H9 (cell line): ENCODE results near the gene BACE2. TPM values are rescaled to one million over a fixed set of nuclear protein-coding genes. Genes with fewer than 3 reads are reported as not detected.

Experiments used
- DNase-seq: peaks from one replicate; pipeline ENCODE4 v3.0.0-alpha.2; 2017
- H2AFZ ChIP-seq: one replicate; pipeline ENCODE4 v1.6.1; 2013; ENCODE audit warnings: mild to moderate bottlenecking, low read length, control low read depth, moderate library complexity
- H2AK5ac ChIP-seq: 2 replicates; pipeline ENCODE4 v1.6.1; 2013; ENCODE audit warnings: low read length, control low read depth, mixed read lengths; ENCODE audit not compliant: insufficient read length
- H2BK120ac ChIP-seq: one replicate; pipeline ENCODE4 v1.6.1; 2013; ENCODE audit warnings: low read depth, mild to moderate bottlenecking, low read length, control low read depth, inconsistent platforms; ENCODE audit not compliant: poor library complexity, severe bottlenecking
- H2BK12ac ChIP-seq: 2 replicates; pipeline ENCODE4 v1.6.1; 2013; ENCODE audit warnings: low read length, control low read depth, mixed read lengths, low read depth; ENCODE audit not compliant: insufficient read length
- H2BK15ac ChIP-seq: 2 replicates; pipeline ENCODE4 v1.6.1; 2013; ENCODE audit warnings: low read depth, low read length, control low read depth
- H2BK20ac ChIP-seq: one replicate; pipeline ENCODE4 v1.6.1; 2013; ENCODE audit warnings: low read depth, mild to moderate bottlenecking, low read length, control low read depth, inconsistent platforms; ENCODE audit not compliant: poor library complexity, severe bottlenecking
- H2BK5ac ChIP-seq: 2 replicates; pipeline ENCODE4 v1.6.1; 2013; ENCODE audit warnings: low read length, control low read depth, mixed read lengths; ENCODE audit not compliant: insufficient read length
- H3K14ac ChIP-seq: 2 replicates; pipeline ENCODE4 v1.6.1; 2013; ENCODE audit warnings: low read length, control low read depth; ENCODE audit not compliant: insufficient read depth
- H3K18ac ChIP-seq: 2 replicates; pipeline ENCODE4 v1.6.1; 2013; ENCODE audit warnings: low read depth, mild to moderate bottlenecking, mixed read lengths, low read length, control low read depth; ENCODE audit not compliant: insufficient read length
- H3K23ac ChIP-seq: 2 replicates; pipeline ENCODE4 v1.6.1; 2013; ENCODE audit warnings: low read length, control low read depth, mixed read lengths, low read depth; ENCODE audit not compliant: insufficient read length
- H3K23me2 ChIP-seq: 2 replicates; pipeline ENCODE4 v1.6.1; 2013; ENCODE audit warnings: low read depth, mild to moderate bottlenecking, mixed read lengths, low read length, control low read depth; ENCODE audit not compliant: insufficient read length, poor library complexity, severe bottlenecking
- H3K27ac ChIP-seq: 2 replicates; pipeline ENCODE4 v1.5.1; 2013; ENCODE audit warnings: low read length, control low read depth, mixed read lengths, low read depth; ENCODE audit not compliant: insufficient read length
- H3K27me3 ChIP-seq: 2 replicates; pipeline ENCODE4 v1.6.1; 2013; ENCODE audit warnings: low read length, control low read depth, inconsistent platforms; ENCODE audit not compliant: insufficient read depth
- H3K4ac ChIP-seq: 2 replicates; pipeline ENCODE4 v1.6.1; 2013; ENCODE audit warnings: low read depth, mild to moderate bottlenecking, control low read depth, inconsistent platforms, low read length, moderate library complexity
- H3K4me1 ChIP-seq: 2 replicates; pipeline ENCODE4 v1.6.1; 2013; ENCODE audit warnings: low read length, control low read depth, inconsistent platforms; ENCODE audit not compliant: insufficient read depth
- H3K4me2 ChIP-seq: 2 replicates; pipeline ENCODE4 v1.6.1; 2013; ENCODE audit warnings: low read length, control low read depth, mixed read lengths; ENCODE audit not compliant: insufficient read length, insufficient read depth
- H3K56ac ChIP-seq: 2 replicates; pipeline ENCODE4 v1.6.1; 2013; ENCODE audit warnings: low read depth, mild to moderate bottlenecking, mixed read lengths, low read length, control low read depth; ENCODE audit not compliant: insufficient read length
- H3K79me1 ChIP-seq: 2 replicates; pipeline ENCODE4 v1.6.1; 2013; ENCODE audit warnings: low read depth, mild to moderate bottlenecking, moderate library complexity, low read length, control low read depth, inconsistent platforms; ENCODE audit not compliant: insufficient read depth, poor library complexity, severe bottlenecking
- H3K79me2 ChIP-seq: 2 replicates; pipeline ENCODE4 v1.6.1; 2013; ENCODE audit warnings: low read length, control low read depth, inconsistent platforms; ENCODE audit not compliant: insufficient read depth
- H3K9ac ChIP-seq: 2 replicates; pipeline ENCODE4 v1.6.1; 2013; ENCODE audit warnings: low read length, control low read depth, mixed read lengths; ENCODE audit not compliant: insufficient read length; ENCODE audit errors: extremely low read depth
- H3K9me3 ChIP-seq: one replicate; pipeline ENCODE4 v1.6.1; 2013; ENCODE audit warnings: low read depth, low read length, inconsistent platforms; ENCODE audit not compliant: control insufficient read depth
- H3T11ph ChIP-seq: one replicate; pipeline ENCODE4 v1.6.1; 2013; ENCODE audit warnings: mild to moderate bottlenecking, low read length, control low read depth, inconsistent platforms
- H4K20me1 ChIP-seq: one replicate; pipeline ENCODE4 v1.6.1; 2013; ENCODE audit not compliant: control insufficient read depth, insufficient read length, insufficient read depth
- H4K5ac ChIP-seq: 2 replicates; pipeline ENCODE4 v1.6.1; 2013; ENCODE audit warnings: low read depth, mild to moderate bottlenecking, mixed read lengths, low read length, control low read depth; ENCODE audit not compliant: insufficient read length
- H4K8ac ChIP-seq: replicated peaks from 2 replicates; pipeline ENCODE4 v1.6.1; 2013; ENCODE audit warnings: low read length, control low read depth, mixed read lengths, low read depth; ENCODE audit not compliant: insufficient read length
- H4K91ac ChIP-seq: 2 replicates; pipeline ENCODE4 v1.6.1; 2013; ENCODE audit warnings: low read depth, mild to moderate bottlenecking, moderate library complexity, mixed read lengths, low read length, control low read depth; ENCODE audit not compliant: insufficient read length
- H3K27ac Mint-ChIP-seq, 3 experiments: 2 replicates in 2 of 3; 3 replicates in 1 of 3; pipeline ENCODE4 v1.8.0; 2020 to 2021; ENCODE audit warnings: mixed read lengths in 3 of 3, mild to moderate bottlenecking in 1 of 3, moderate library complexity in 1 of 3
- H3K27me3 Mint-ChIP-seq: 2 replicates; pipeline ENCODE4 v1.8.0; 2021; ENCODE audit warnings: low read depth, mild to moderate bottlenecking, moderate library complexity, mixed read lengths
- H3K36me3 Mint-ChIP-seq, 3 experiments: 2 replicates in 2 of 3; 3 replicates in 1 of 3; pipeline ENCODE4 v1.8.0; 2020 to 2021; ENCODE audit warnings: low read depth in 3 of 3, mixed read lengths in 3 of 3; ENCODE audit not compliant: insufficient read depth in 1 of 3
- H3K4me1 Mint-ChIP-seq, 2 experiments: 2 replicates each; pipeline ENCODE4 v1.8.0; 2020; ENCODE audit warnings: mixed read lengths in 2 of 2
- H3K4me3 Mint-ChIP-seq, 2 experiments: 2 replicates in 1 of 2; 3 replicates in 1 of 2; pipeline ENCODE4 v1.8.0; 2020 to 2021; ENCODE audit warnings: mild to moderate bottlenecking in 2 of 2, mixed read lengths in 2 of 2, moderate library complexity in 1 of 2
- H3K9me3 Mint-ChIP-seq, 2 experiments: 2 replicates in 1 of 2; 3 replicates in 1 of 2; pipeline ENCODE4 v1.8.0; 2020; ENCODE audit warnings: mild to moderate bottlenecking in 2 of 2, mixed read lengths in 2 of 2, moderate library complexity in 1 of 2
- WGBS: extraction: QIAGEN DNeasy Blood & Tissue Kit; methylation state at CpG from one replicate; pipeline ENCODE4 v1.1.7; 2013; ENCODE audit warnings: missing lambda C conversion rate, low lambda C conversion rate, mixed read lengths; ENCODE audit not compliant: insufficient read length; ENCODE audit errors: extremely low coverage; 5-methylcytosine and 5-hydroxymethylcytosine counted together
- total RNA-seq: library from RNA; stranded (reverse); gene quantifications from 2 replicates; pipeline ENCODE4 v1.2.1, GENCODE V29; 2021
- TF ChIP-seq, protein P1 (sequence below): fragments of 200-600 bp; sonication (generic); conservative IDR thresholded peaks from 3 replicates; pipeline ENCODE4 v1.8.0; 2021; ENCODE audit warnings: antibody characterized with exemption, mild to moderate bottlenecking

BACE2 gene
- total RNA-seq, 1 experiment from 2014 or later: 8.0 TPM

GRCh38 chr21:41147979-41148355 lies 20.0 kb upstream of the BACE2 start:
- Mint-ChIP-seq H3K4me1 (peaks cover 17 to 24% of the 10 kb centered on the region in 2 experiments), H3K9me3 (peaks cover 0 to 2% of the 10 kb centered on the region in 2 experiments; a peak in 1 of 5 replicates), H3K27ac (no peak overlapping the region), H3K27me3 (peaks cover 28% of the 10 kb centered on the region), H3K4me3 (no peak overlapping the region; a peak in 1 of 5 replicates), H3K36me3 (no peaks in the 10 kb centered on the region; a peak in 1 of 7 replicates)
- DNase-seq: no peak
- Histone ChIP-seq H3K9ac (no peak overlapping the region), H2BK15ac (no peak overlapping the region), H3K14ac (no peak overlapping the region), H2BK20ac (no peak overlapping the region), H3K79me2 (no peaks in the 10 kb centered on the region), H3K9me3 (no peaks in the 10 kb centered on the region), H2BK12ac (no peak overlapping the region), H3K27me3 (no peaks in the 10 kb centered on the region; the same call in 1 of the 2 replicates), H4K20me1 (no peaks in the 10 kb centered on the region), H3K79me1 (no peaks in the 10 kb centered on the region), H3K18ac (no peak overlapping the region), H2AK5ac (no peak overlapping the region), H2BK5ac (no peak overlapping the region), H2BK120ac (no peak overlapping the region), H3K4ac (no peak overlapping the region), H4K5ac (no peak overlapping the region), H3T11ph (no peak overlapping the region), H3K23ac (no peak overlapping the region), H3K4me2 (no peak overlapping the region), H3K56ac (no peak overlapping the region), H3K27ac (no peak overlapping the region), H4K91ac (no peak overlapping the region), H3K23me2 (no peaks in the 10 kb centered on the region), H3K4me1 (peaks cover 7% of the 10 kb centered on the region; the same call in 1 of the 2 replicates), H2AFZ (no peak overlapping the region), H4K8ac (no peak overlapping the region)
- TF ChIP-seq, protein P1, sequence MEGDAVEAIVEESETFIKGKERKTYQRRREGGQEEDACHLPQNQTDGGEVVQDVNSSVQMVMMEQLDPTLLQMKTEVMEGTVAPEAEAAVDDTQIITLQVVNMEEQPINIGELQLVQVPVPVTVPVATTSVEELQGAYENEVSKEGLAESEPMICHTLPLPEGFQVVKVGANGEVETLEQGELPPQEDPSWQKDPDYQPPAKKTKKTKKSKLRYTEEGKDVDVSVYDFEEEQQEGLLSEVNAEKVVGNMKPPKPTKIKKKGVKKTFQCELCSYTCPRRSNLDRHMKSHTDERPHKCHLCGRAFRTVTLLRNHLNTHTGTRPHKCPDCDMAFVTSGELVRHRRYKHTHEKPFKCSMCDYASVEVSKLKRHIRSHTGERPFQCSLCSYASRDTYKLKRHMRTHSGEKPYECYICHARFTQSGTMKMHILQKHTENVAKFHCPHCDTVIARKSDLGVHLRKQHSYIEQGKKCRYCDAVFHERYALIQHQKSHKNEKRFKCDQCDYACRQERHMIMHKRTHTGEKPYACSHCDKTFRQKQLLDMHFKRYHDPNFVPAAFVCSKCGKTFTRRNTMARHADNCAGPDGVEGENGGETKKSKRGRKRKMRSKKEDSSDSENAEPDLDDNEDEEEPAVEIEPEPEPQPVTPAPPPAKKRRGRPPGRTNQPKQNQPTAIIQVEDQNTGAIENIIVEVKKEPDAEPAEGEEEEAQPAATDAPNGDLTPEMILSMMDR: no peak
- WGBS: no CpG with 5 or more reads among the region's 6 CpGs
